ENCODE measurements around the gene FAM234B. TPM values are rescaled to one million over a fixed set of nuclear protein-coding genes. Genes with fewer than 3 reads are reported as not detected.

FAM234B gene
- total and polyA plus RNA-seq, 2 of the 8 experiments (the other 6 are each of a cell fraction or from before 2014, with no cell fraction given), result 12.5 to 29.1 TPM

- no peak for TF ChIP-seq ATF3 (IDR thresholded peaks at IDR 0.05; ENCODE audit: insufficient read depth, low read depth, low read length)
- TF ChIP-seq RXRA (IDR thresholded peaks at IDR 0.05; ENCODE audit: insufficient read depth, low read depth, low read length), result no peak
- TF ChIP-seq POU5F1 (IDR thresholded peaks at IDR 0.05; ENCODE audit: low read depth, low read length), result no peak
- TF ChIP-seq SIN3A (conservative IDR thresholded peaks at IDR 0.05 in 1 of 2, IDR thresholded peaks at IDR 0.05 in 1 of 2; ENCODE audit: low read depth in 1 of 2, low read length in 2 of 2), result no peak
Observed at GRCh38 chr12:13039328-13039956, 4.7 kb upstream of the FAM234B start (continued).
